Right ventricle myocardium inferior (tissue), 1 donor: ENCODE data around the gene BARHL2. TPM values are rescaled to one million over a fixed set of nuclear protein-coding genes. Genes with fewer than 3 reads are reported as not detected.

Source experiments
- ATAC-seq: fragments of 200-7000 bp; cut with Tn5 transposase; one replicate; pipeline ENCODE4 v1.9.1; 2020; ENCODE audit warnings: mild to moderate bottlenecking, moderate library complexity
- DNase-seq: peaks from one replicate; pipeline ENCODE4 v3.0.0; 2021; ENCODE audit errors: missing footprints
- intact Hi-C: fragments of 100-400 bp; cut with DNase I; formaldehyde crosslinking; loops from one replicate; pipeline ENCODE4 v1.11.0; 2022
- total RNA-seq: library from RNA; stranded (reverse); fragmentation: NEBNext Ultra II Directional; extraction: Animal tissue kit (Norgen Biotek cat#: 25700); gene quantifications from one replicate; pipeline ENCODE4 v1.2.1, GENCODE V29; 2021
- donor health status: DM: no; HTN: yes; CAD: no; lungs with severe emphysema.

BARHL2 gene
- total RNA-seq, 1 donor from 2014 or later, result not detected

- DNase-seq (no peak), ATAC-seq (no peak)
- intact Hi-C loops, result loop anchor here (10.0 kb wide), 1 partner anchor 238 kb away; no protein-coding TSS in a partner anchor
These were observed 9.4 kb upstream of the BARHL2 start for GRCh38 chr1:90726425-90726985.

- intact Hi-C loops, result loop anchor here (10.0 kb wide), 1 partner anchor 239 kb away; no protein-coding TSS in a partner anchor
- DNase-seq (no peak), ATAC-seq (no peak)
These were observed 8.7 kb upstream of the BARHL2 start for GRCh38 chr1:90725657-90726424.

- DNase-seq (no peak), ATAC-seq (no peak)
- intact Hi-C loops, result loop anchor here (5.0 to 10.0 kb wide), 2 partner anchors 127 to 240 kb away; no protein-coding TSS in a partner anchor
These were observed 8.0 kb upstream of the BARHL2 start for GRCh38 chr1:90724926-90725656.

GRCh38 chr1:90724361-90724760, 7.3 kb upstream of the BARHL2 start:
- no peak for ATAC-seq
- intact Hi-C loops, result loop anchor here (5.0 to 10.0 kb wide), 2 partner anchors 128 to 240 kb away; no protein-coding TSS in a partner anchor
- no peak for DNase-seq

- DNase-seq, result no peak
- intact Hi-C loops, result loop anchor here (5.0 to 10.0 kb wide), 2 partner anchors 129 to 241 kb away; no protein-coding TSS in a partner anchor
- no peak for ATAC-seq
These were observed 6.5 kb upstream of the BARHL2 start for GRCh38 chr1:90723590-90724108.

- ATAC-seq (no peak), DNase-seq (no peak)
- intact Hi-C loops, result loop anchor here (5.0 to 10.0 kb wide), 2 partner anchors 129 to 242 kb away; no protein-coding TSS in a partner anchor
These were observed 5.9 kb upstream of the BARHL2 start for GRCh38 chr1:90722874-90723589.

- no peak for ATAC-seq
These were observed 4.4 kb upstream of the BARHL2 start for GRCh38 chr1:90721210-90722194.

GRCh38 chr1:90720145-90720636, 3.1 kb upstream of the BARHL2 start:
- intact Hi-C loops, result loop anchor here (5.0 to 10.0 kb wide), 2 partner anchors 132 to 245 kb away; no protein-coding TSS in a partner anchor

More at GRCh38 chr1:90721210-90722194, 4.4 kb upstream of the BARHL2 start:
- intact Hi-C loops, result loop anchor here (5.0 to 10.0 kb wide), 2 partner anchors 131 to 243 kb away; no protein-coding TSS in a partner anchor
- DNase-seq, result no peak

GRCh38 chr1:90719330-90720144, 2.4 kb upstream of the BARHL2 start:
- ATAC-seq (no peak), DNase-seq (no peak)
- intact Hi-C loops, result loop anchor here (5.0 to 10.0 kb wide), 2 partner anchors 133 to 245 kb away; no protein-coding TSS in a partner anchor

More at GRCh38 chr1:90720145-90720636, 3.1 kb upstream of the BARHL2 start:
- DNase-seq, result no peak
- no peak for ATAC-seq

GRCh38 chr1:90718411-90719329, 1.6 kb upstream of the BARHL2 start:
- intact Hi-C loops, result no loop called here
- DNase-seq (no peak), ATAC-seq (no peak)

- DNase-seq (no peak), ATAC-seq (no peak)
- intact Hi-C loops, result no loop called here
These were observed 736 bp upstream of the BARHL2 start for GRCh38 chr1:90717665-90718410.

- DNase-seq (no peak), ATAC-seq (no peak)
- intact Hi-C loops, result no loop called here
These were observed 208 bp upstream of the BARHL2 start for GRCh38 chr1:90717356-90717664.

GRCh38 chr1:90716243-90716551, 905 bp downstream of the BARHL2 start:
- intact Hi-C loops, result no loop called here
- no peak for DNase-seq
- no peak for ATAC-seq

- intact Hi-C loops, result no loop called here
These were observed 1.8 kb downstream of the BARHL2 start for GRCh38 chr1:90715309-90715708.

GRCh38 chr1:90714521-90714951, 2.6 kb downstream of the BARHL2 start:
- DNase-seq (no peak), ATAC-seq (no peak)
- intact Hi-C loops, result no loop called here

More at GRCh38 chr1:90715309-90715708, 1.8 kb downstream of the BARHL2 start:
- DNase-seq, result no peak
- ATAC-seq, result no peak
